ENCODE measurements around the gene C6orf89.
A peak's percentile ranks its signal among the peaks of the same experiment; 100 is the strongest.

The C6orf89 gene

DNA sequence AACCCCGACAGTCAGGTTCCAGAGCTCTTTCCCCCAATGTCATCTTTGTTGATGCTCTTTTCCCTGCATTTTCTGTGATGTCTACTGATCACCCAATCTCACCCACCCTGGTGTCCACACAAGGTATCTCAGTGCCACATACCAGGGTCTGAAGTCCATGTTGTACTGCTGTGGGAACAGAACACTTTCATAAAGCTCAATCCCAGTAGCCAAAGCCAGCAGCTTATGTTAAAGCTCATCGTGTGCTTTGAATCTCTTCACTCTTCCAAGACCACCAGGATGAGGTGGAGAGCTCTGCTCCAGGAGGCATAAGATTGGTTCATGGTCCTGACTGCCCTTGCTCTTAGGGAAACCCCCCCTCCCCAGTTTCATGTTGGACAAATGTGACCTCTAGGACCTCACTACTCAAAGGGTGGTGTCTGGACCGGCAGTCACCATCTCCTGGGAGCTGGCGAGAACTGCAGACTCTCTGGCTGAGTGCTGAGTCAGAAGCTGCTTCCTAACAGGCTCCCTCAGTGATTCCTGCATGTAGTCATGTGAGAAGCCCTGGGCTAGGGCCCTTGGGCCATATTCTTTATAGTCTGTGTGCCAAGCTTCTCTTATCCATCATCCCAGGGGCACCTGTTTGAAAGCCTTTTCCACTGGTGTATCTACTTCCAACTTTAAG lies 33.1 kb upstream of the C6orf89 start:
- DNase-seq (ENCODE audit: low spot score): peak; percentile 69

DNA sequence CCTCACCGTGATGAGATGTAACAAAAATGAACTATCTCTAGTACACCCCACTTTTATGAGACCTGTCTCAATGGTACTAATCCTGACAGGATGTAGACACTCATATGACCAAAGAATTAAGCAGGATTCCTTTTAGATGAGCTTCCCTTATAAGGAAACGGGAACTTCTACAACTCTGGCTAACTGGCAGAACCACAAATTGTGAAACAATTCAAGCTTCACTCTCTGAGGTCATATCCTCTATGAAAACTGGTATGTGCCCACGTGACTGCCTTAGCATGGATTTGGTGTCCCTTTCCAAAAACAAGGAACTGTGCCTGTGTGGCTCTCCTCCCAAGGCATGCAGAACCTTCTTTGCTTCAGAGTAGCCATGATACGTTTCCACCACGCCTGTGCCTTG lies 32.4 kb upstream of the C6orf89 start:
- peak; percentile 71 for DNase-seq (ENCODE audit: low spot score)

GRCh38 chr6:36855750-36856149 lies 30.0 kb upstream of the C6orf89 start:
- DNase-seq (ENCODE audit: low spot score): no peak

DNA sequence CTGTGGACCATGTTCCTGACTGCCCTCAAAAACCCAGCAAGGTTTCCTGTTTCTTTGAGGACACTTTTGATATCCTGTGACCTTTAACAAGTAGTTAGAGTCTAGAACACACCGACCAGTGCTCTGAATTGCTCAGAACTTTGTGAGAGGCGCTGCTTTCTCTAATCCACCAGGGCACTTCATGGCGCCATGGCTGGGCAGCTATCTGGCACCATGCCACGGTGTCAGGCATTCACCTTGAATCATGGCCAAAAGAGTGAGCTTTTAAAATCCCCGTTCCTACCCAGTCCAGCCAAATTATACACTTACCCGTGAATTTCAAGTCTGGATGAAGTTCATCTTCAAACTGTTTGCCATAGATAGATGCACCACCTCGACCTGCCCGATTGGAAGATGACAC lies 29.5 kb upstream of the C6orf89 start:
- DNase-seq (ENCODE audit: low spot score): no peak

GRCh38 chr6:36857325-36857724 lies 28.4 kb upstream of the C6orf89 start:
- no peak for DNase-seq (ENCODE audit: low spot score)

DNA sequence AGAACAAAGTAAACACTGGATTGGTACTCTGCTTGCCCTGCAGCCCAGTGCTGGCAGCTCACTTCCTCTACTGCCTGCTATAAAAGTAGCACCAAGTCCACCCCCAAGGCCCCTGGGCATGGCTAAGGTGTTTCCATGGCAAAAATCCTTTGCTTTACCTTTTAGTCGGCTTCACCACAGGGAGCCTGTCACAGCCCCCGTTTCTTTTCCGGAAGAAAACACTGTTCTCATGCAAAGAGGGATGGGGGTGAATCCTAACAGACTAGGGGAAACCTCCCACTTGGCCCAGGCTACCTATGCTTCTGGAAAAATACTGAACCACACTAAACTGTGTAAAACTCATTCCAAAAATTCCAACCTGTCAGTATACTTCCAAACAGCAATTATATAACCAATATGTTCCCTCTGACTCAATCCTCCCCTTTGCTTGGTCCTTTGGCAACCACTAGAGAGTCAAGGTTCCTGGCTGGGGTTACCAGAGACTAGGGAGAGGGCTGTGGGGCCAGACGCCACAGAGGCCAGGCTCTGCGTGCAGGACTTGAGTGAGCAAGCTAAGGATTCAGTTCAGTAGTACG lies 27.3 kb upstream of the C6orf89 start:
- peak; percentile 41 for DNase-seq (ENCODE audit: low spot score)

- no peak for DNase-seq (ENCODE audit: low spot score)
These were observed 25.6 kb upstream of the C6orf89 start for GRCh38 chr6:36860126-36860525.

DNA sequence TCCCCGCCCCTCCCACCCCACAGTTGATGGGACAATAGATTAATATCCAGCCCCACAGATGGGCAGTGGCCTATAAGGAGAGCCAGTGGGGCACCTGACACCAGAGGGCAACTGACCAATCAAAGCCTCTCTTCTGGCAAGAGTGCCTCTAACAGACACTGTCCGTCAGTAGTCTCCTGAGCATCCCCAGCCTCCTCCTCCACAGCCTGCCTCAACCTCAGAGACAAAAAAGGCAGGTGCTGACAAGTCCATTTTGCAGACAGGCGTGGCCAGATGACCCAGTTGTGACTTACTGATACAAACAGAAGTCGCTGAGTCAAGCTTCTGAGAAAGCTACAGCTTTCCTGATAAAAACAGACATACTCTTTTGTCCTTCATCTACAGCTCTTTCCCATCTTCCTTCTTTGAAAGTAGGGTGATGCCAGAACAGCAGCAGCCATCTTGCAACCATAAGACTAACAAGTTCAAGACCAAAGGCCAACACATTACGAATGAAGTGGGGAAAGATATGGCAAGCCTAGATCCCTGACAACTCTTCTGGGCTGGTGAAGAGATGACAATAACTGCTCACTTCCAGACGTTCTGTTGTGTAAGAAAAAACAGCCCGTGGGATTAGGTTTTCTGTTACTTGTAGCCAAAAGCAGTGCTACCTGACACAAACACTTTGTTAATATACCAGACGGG lies 23.4 kb upstream of the C6orf89 start:
- DNase-seq (ENCODE audit: low spot score): no peak

DNA sequence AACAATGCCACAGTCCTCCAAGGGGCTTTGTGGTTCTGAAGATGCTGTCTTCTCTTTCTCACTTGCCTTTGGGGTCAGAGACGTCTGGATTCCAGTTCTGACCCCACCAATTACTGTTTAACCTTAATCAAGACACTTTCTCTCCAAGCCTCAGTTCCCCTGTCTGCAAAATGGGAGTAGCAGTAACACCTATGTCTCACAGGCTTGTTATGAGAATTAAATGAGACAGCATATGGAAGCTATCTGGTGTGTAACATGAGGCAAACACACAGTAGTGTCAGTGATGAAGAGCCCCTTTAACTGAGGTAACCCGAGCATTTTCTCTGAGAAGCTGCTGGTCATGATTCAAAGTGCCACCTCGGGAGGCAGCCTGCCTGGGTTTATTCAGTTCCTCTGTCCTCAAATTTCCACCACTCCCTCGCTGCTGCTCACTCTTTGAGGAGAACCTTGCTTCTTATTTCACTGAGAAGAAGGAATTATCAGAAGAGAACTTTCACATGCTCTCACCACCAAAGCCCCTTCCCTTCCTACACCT lies 22.8 kb upstream of the C6orf89 start:
- no peak for DNase-seq (ENCODE audit: low spot score)

DNA sequence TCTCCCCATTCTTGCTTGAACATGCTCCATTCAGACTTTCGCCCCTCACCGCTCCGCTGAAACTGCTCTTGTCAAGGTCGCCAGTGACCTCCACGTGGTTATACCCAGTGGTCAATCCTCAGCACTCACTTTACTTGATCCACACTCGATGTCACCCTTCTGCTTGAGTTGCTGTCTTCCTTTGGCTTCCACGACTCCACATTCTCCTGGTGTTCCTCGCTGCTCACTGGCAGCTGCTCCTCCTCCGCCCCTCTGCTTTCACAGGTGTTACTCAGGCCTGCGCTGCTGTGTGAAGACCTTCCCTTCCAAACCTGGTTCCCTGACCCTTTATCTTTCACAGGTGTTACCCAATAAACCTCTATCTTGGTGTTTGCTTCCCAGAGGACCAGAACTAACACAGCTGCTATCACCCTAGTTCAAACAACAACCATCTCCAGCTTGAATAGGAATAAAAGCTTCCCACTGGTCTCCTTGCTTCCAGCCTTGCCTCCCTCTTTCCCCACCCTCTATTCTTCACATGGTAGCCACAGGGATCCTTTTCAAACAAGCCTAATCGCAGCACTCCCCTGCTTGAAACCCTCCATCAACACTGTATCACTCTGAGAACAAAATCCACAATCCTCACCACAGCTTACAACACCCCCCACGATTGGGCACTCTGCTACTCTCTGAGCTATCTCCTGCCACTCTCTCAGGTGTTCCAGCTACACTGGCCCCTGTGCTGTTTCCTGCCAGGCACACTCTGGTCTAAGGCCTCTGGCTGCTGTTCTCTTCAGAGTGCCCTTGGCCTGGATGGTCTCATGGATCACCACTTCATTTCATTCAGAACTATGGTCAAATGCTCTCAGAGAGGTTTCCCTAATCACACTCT lies 21.8 kb upstream of the C6orf89 start:
- DNase-seq (ENCODE audit: low spot score): no peak

- no peak for DNase-seq (ENCODE audit: low spot score)
These were observed 19.9 kb upstream of the C6orf89 start for GRCh38 chr6:36865835-36866234.

- no peak for DNase-seq (ENCODE audit: low spot score)
These were observed 18.1 kb upstream of the C6orf89 start for GRCh38 chr6:36867471-36868224.

- DNase-seq (ENCODE audit: low spot score): no peak
These were observed 14.1 kb upstream of the C6orf89 start for GRCh38 chr6:36871686-36872085.

DNA sequence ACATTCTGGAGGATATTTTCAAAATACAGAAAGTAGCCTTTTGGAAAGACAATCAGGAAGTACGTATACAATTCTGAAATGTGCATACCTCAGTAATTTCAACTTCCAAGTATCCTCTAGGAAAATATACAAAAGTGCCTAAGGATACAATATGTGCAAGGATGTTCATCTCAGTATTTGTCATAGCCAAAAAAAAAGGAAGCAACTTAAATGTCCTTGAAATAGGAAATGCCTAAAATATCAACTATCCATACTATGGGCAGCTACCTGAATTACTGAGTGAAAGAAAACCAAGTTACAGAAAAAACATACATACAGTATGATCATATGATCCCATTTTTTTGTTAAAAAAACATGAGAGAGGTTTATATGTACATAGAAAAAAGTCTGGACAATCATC lies 12.6 kb upstream of the C6orf89 start:
- no peak for DNase-seq (ENCODE audit: low spot score)

DNA sequence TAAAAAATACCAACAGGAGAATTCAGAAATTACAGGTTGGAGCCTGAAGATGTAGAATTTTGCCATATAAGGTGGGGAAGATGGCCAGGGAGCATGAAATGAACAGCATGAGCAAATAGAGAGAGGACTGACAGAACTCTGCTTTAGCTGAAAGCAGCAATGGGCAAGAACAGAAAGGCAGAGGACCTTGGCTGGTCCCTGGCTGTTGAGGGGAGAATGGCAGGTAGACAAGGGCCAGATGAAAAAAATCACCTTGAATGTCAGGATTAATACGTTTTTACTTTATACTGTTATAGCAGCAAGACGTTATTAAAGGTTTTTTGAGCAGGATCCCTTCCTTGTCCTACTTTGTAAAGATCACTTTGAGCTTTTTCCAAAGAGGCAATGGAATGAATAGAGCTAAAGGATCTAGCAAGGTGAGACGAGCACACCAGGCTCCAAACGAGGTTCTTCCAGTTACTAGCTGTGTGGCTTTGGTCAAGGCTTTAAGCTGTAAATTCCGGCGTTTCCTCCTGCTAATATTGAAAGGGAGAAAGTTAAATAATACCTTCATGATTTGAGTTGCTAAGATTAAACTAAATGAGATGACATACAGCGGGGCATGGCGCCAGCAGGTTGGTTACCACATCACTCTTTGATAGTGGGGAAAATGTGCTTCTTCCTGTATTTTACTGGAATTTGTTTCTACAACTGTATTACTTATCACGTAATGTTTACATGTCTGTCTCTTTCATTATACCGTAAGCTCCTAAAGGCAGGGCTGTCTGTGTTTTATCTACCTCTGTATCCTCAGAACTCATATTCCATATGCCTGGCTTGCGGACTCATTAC lies 11.9 kb upstream of the C6orf89 start:
- no peak for DNase-seq (ENCODE audit: low spot score)

DNA sequence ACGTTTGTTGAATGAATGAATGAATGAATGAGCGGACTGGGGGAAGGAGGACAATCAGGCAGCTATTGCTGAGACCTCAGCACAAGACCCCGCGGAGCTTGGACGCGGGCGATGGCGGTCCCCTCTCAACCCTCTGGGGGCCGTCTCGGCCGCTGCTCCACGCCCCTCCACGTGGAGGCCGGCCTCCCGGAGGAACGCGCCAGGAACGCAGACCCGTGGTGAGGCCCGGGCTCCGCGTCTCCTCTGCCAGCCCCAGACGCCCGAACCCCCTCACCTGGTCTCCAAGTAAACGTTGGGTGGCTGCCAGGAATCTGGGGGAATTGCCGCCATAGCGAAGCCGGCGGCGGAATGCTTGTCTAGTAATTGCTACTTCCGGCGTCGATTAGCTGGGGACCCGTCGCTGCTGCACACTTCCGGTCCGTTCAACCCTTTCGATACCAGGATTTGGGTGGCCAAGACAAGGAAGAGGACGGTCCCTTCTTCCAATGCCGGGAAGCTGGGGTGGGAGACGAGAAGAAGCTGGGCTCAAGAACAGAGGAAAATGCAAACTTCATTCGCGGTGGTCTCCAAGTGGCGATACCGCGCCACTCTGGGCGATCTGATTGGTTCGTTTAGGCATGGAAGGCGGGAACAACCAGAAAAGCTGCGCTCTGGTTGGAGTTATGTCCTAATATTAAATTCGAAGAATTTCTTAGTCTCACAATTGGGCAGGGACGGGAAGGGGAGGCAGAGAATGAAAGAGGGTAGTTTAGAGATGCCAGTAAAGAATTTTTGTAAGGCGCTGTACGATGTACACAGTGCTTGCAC lies 11.1 kb upstream of the C6orf89 start, which contains the start of gene PPIL1:
TSS of gene PPIL1 (minus strand) at position 361 of the 807 bp plus-strand sequence. CDS start at position 330, 31 bp downstream.
- DNase-seq (ENCODE audit: low spot score): peak; percentile 94

GRCh38 chr6:36875250-36875633 lies 10.5 kb upstream of the C6orf89 start:
- no peak for DNase-seq (ENCODE audit: low spot score)

- no peak for DNase-seq (ENCODE audit: low spot score)
These were observed 1.1 kb upstream of the C6orf89 start for GRCh38 chr6:36884610-36885009.

- DNase-seq (ENCODE audit: low spot score): no peak
These were observed 1.3 kb downstream of the C6orf89 start for GRCh38 chr6:36886950-36887618.
